Measurements from ENCODE around the gene GRK5.

GRK5 gene

GRCh38 chr10:119407254-119407777, 199.9 kb downstream of the GRK5 start:
- Mint-ChIP-seq H3K9me3 (no peaks in the 10 kb centered on the region), H3K4me3 (no peak overlapping the region), H3K27ac (no peak overlapping the region), H3K4me1 (ENCODE audit: low read depth) (peaks cover 10% of the 10 kb centered on the region), H3K36me3 (ENCODE audit: low read depth) (peaks cover 4% of the 10 kb centered on the region), H3K27me3 (ENCODE audit: low read depth) (no peaks in the 10 kb centered on the region)

GRCh38 chr10:119408072-119408471, 200.7 kb downstream of the GRK5 start:
- Mint-ChIP-seq H3K9me3 (no peaks in the 10 kb centered on the region), H3K4me1 (ENCODE audit: low read depth) (peaks cover 10% of the 10 kb centered on the region), H3K4me3 (no peak overlapping the region), H3K27me3 (ENCODE audit: low read depth) (no peaks in the 10 kb centered on the region), H3K36me3 (ENCODE audit: low read depth) (peaks cover 4% of the 10 kb centered on the region), H3K27ac (no peak overlapping the region)

- Mint-ChIP-seq H3K4me1 (ENCODE audit: low read depth) (peaks cover 10% of the 10 kb centered on the region), H3K27ac (no peak overlapping the region), H3K27me3 (ENCODE audit: low read depth) (no peaks in the 10 kb centered on the region), H3K4me3 (no peak overlapping the region), H3K36me3 (ENCODE audit: low read depth) (no peaks in the 10 kb centered on the region), H3K9me3 (no peaks in the 10 kb centered on the region)
Measured at GRCh38 chr10:119408969-119409371, 201.6 kb downstream of the GRK5 start.

GRCh38 chr10:119409385-119409784, 202.0 kb downstream of the GRK5 start:
- H3K27ac Mint-ChIP-seq = no peak overlapping the region
- no peaks in the 10 kb centered on the region for H3K27me3 Mint-ChIP-seq (ENCODE audit: low read depth)
- no peak overlapping the region for H3K4me3 Mint-ChIP-seq
- H3K36me3 Mint-ChIP-seq (ENCODE audit: low read depth) = no peaks in the 10 kb centered on the region
- H3K4me1 Mint-ChIP-seq (ENCODE audit: low read depth) = peaks cover 10% of the 10 kb centered on the region
- no peaks in the 10 kb centered on the region for H3K9me3 Mint-ChIP-seq

GRCh38 chr10:119409906-119410305, 202.5 kb downstream of the GRK5 start:
- Mint-ChIP-seq H3K4me1 (ENCODE audit: low read depth) (peaks cover 10% of the 10 kb centered on the region), H3K36me3 (ENCODE audit: low read depth) (no peaks in the 10 kb centered on the region), H3K4me3 (no peak overlapping the region), H3K9me3 (no peaks in the 10 kb centered on the region), H3K27me3 (ENCODE audit: low read depth) (no peaks in the 10 kb centered on the region), H3K27ac (no peak overlapping the region)

GRCh38 chr10:119410361-119411116, 203.2 kb downstream of the GRK5 start:
- peaks cover 10% of the 10 kb centered on the region for H3K4me1 Mint-ChIP-seq (ENCODE audit: low read depth)
- no peak overlapping the region for H3K27ac Mint-ChIP-seq
- no peaks in the 10 kb centered on the region for H3K27me3 Mint-ChIP-seq (ENCODE audit: low read depth)
- no peak overlapping the region for H3K4me3 Mint-ChIP-seq
- H3K36me3 Mint-ChIP-seq (ENCODE audit: low read depth) = no peaks in the 10 kb centered on the region
- H3K9me3 Mint-ChIP-seq = no peaks in the 10 kb centered on the region

GRCh38 chr10:119412244-119413092, 205.1 kb downstream of the GRK5 start:
- no peak overlapping the region for H3K4me3 Mint-ChIP-seq
- no peak overlapping the region for H3K27ac Mint-ChIP-seq
- H3K36me3 Mint-ChIP-seq (ENCODE audit: low read depth) = no peaks in the 10 kb centered on the region
- H3K9me3 Mint-ChIP-seq = no peaks in the 10 kb centered on the region
- H3K4me1 Mint-ChIP-seq (ENCODE audit: low read depth) = peaks cover 9% of the 10 kb centered on the region
- H3K27me3 Mint-ChIP-seq (ENCODE audit: low read depth) = no peaks in the 10 kb centered on the region

- no peak overlapping the region for H3K27ac Mint-ChIP-seq
- no peaks in the 10 kb centered on the region for H3K36me3 Mint-ChIP-seq (ENCODE audit: low read depth)
- H3K4me1 Mint-ChIP-seq (ENCODE audit: low read depth) = peaks cover 9% of the 10 kb centered on the region
- no peaks in the 10 kb centered on the region for H3K27me3 Mint-ChIP-seq (ENCODE audit: low read depth)
- no peaks in the 10 kb centered on the region for H3K9me3 Mint-ChIP-seq
- H3K4me3 Mint-ChIP-seq = no peak overlapping the region
Measured at GRCh38 chr10:119413093-119413453, 205.7 kb downstream of the GRK5 start.

- H3K36me3 Mint-ChIP-seq (ENCODE audit: low read depth) = no peaks in the 10 kb centered on the region
- H3K27ac Mint-ChIP-seq = no peak overlapping the region
Measured at GRCh38 chr10:119413471-119414080, 206.2 kb downstream of the GRK5 start.

GRCh38 chr10:119414081-119414611, 206.8 kb downstream of the GRK5 start:
- Mint-ChIP-seq H3K27ac (no peak overlapping the region), H3K4me3 (no peak overlapping the region), H3K4me1 (ENCODE audit: low read depth) (peaks cover 4% of the 10 kb centered on the region), H3K9me3 (no peaks in the 10 kb centered on the region), H3K36me3 (ENCODE audit: low read depth) (no peaks in the 10 kb centered on the region), H3K27me3 (ENCODE audit: low read depth) (no peaks in the 10 kb centered on the region)

More at GRCh38 chr10:119413471-119414080, 206.2 kb downstream of the GRK5 start:
- H3K4me1 Mint-ChIP-seq (ENCODE audit: low read depth) = peaks cover 6% of the 10 kb centered on the region
- no peak overlapping the region for H3K4me3 Mint-ChIP-seq
- no peaks in the 10 kb centered on the region for H3K27me3 Mint-ChIP-seq (ENCODE audit: low read depth)
- no peaks in the 10 kb centered on the region for H3K9me3 Mint-ChIP-seq

GRCh38 chr10:119415121-119415520, 207.8 kb downstream of the GRK5 start:
- Mint-ChIP-seq H3K9me3 (no peaks in the 10 kb centered on the region), H3K4me3 (no peak overlapping the region), H3K27ac (peak overlapping the region; percentile 45), H3K27me3 (ENCODE audit: low read depth) (no peaks in the 10 kb centered on the region), H3K36me3 (ENCODE audit: low read depth) (no peaks in the 10 kb centered on the region), H3K4me1 (ENCODE audit: low read depth) (peaks cover 3% of the 10 kb centered on the region)

- peaks cover 3% of the 10 kb centered on the region for H3K4me1 Mint-ChIP-seq (ENCODE audit: low read depth)
- H3K36me3 Mint-ChIP-seq (ENCODE audit: low read depth) = peaks cover 1% of the 10 kb centered on the region
- no peaks in the 10 kb centered on the region for H3K27me3 Mint-ChIP-seq (ENCODE audit: low read depth)
- no peak overlapping the region for H3K27ac Mint-ChIP-seq
- no peaks in the 10 kb centered on the region for H3K9me3 Mint-ChIP-seq
- no peak overlapping the region for H3K4me3 Mint-ChIP-seq
Measured at GRCh38 chr10:119415536-119416503, 208.4 kb downstream of the GRK5 start.

GRCh38 chr10:119416855-119417254, 209.5 kb downstream of the GRK5 start:
- Mint-ChIP-seq H3K27me3 (ENCODE audit: low read depth) (no peaks in the 10 kb centered on the region), H3K36me3 (ENCODE audit: low read depth) (peaks cover 8% of the 10 kb centered on the region), H3K27ac (no peak overlapping the region), H3K4me3 (no peak overlapping the region), H3K4me1 (ENCODE audit: low read depth) (no peaks in the 10 kb centered on the region), H3K9me3 (no peaks in the 10 kb centered on the region)

Measured in T-helper 1 cell treated with Interleukin-12 subunit alpha and Interleukin-12 subunit beta and Interleukin-4 antibody, amounts not matched to agents 30 μg/mL and 1 μg/mL, for 36 hours (primary cell).